Activated naive CD8-positive, alpha-beta T cell treated with anti-CD3 and anti-CD28 coated beads for 36 hours (primary cell): Measurements from ENCODE around the gene WDFY4. TPM values are rescaled to one million over a fixed set of nuclear protein-coding genes. Genes with fewer than 3 reads are reported as not detected.

ENCODE experiments used
- DNase-seq: peaks from one replicate; pipeline ENCODE4 v3.0.0; 2021
- H3K27ac Mint-ChIP-seq: one replicate; pipeline ENCODE4 v1.8.0; 2022; ENCODE audit warnings: mild to moderate bottlenecking, moderate library complexity, mixed read lengths
- H3K27me3 Mint-ChIP-seq: one replicate; pipeline ENCODE4 v1.8.0; 2022; ENCODE audit warnings: mild to moderate bottlenecking, mixed read lengths
- H3K36me3 Mint-ChIP-seq: one replicate; pipeline ENCODE4 v1.8.0; 2021; ENCODE audit warnings: mild to moderate bottlenecking, mixed read lengths
- H3K4me1 Mint-ChIP-seq: one replicate; pipeline ENCODE4 v1.8.0; 2021; ENCODE audit warnings: mixed read lengths
- H3K4me3 Mint-ChIP-seq: one replicate; pipeline ENCODE4 v1.8.0; 2022; ENCODE audit warnings: mild to moderate bottlenecking, moderate library complexity, mixed read lengths
- H3K9me3 Mint-ChIP-seq: one replicate; pipeline ENCODE4 v1.8.0; 2022; ENCODE audit warnings: mixed read lengths
- total RNA-seq, 2 experiments: library from RNA; stranded (reverse); gene quantifications; one replicate each; pipeline ENCODE4 v1.2.3, GENCODE V29; 2021

Gene WDFY4
- total RNA-seq, 2 experiments from 2014 or later = 0.93 to 1.2 TPM

DNA sequence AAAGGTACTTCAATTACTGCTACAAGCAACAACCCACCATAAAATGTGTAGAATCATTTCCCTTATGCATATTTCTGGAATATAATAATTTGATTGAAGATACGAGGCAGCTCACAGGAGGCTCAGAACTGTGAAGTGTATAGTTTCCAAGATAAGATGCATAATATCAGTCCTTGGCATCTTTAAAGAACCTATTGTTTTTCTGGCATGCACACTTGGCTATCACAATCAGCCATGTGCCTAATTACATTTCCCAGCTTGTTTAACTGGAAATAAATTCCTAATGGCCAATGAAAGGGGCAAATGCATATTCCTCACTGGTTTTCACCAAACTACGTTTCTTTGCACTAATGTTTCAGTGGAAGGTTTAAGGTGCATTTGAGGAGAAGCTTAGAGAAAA lies 338.4 kb downstream of the WDFY4 start:
- Mint-ChIP-seq H3K36me3 (no peaks in the 10 kb centered on the region), H3K4me1 (no peaks in the 10 kb centered on the region), H3K9me3 (peaks cover 5% of the 10 kb centered on the region), H3K4me3 (no peak overlapping the region), H3K27me3 (peaks cover 14% of the 10 kb centered on the region), H3K27ac (no peak overlapping the region)
- DNase-seq = no peak

DNA sequence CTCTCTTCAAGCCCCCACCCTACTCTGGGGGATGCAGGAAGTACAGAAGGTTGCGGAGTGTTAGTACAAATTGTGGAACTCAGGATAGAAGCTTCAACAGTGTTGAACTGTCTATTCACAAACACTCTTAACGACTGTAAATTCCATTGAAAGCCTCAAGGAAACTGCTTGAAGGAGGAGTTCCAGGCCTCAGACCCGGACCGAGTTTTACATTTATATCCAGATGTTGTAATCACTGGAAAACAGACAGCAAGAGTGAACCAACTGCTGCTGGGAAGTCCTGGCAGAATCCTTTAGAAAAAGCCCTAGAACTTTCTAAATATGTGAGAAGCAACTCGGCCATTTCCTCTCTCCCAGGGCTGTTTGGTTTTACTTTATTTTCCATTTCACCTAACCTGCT lies 339.1 kb downstream of the WDFY4 start:
- DNase-seq = no peak
- Mint-ChIP-seq H3K27ac (no peak overlapping the region), H3K4me3 (no peak overlapping the region), H3K36me3 (no peaks in the 10 kb centered on the region), H3K9me3 (peaks cover 5% of the 10 kb centered on the region), H3K4me1 (no peaks in the 10 kb centered on the region), H3K27me3 (peaks cover 14% of the 10 kb centered on the region)

DNA sequence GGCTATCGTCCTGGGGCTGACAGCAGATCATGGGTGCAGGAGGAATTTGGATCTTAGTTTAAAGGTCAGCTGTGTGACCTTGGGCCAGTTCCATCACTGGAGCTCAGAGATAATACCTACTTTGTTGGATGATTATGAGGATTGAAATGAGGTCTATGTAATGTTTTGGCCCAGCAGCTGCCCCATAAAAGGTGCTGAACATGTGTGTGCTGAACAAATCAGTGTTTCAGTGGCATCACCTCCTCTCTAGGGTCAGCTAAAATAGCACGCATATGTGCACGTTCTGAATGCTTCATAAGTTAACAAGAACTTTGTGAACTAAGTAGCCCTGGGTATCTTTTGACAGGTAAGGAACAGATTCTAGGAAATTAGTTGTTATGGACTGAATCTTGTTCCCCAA lies 339.8 kb downstream of the WDFY4 start:
- DNase-seq = no peak
- Mint-ChIP-seq H3K27ac (no peak overlapping the region), H3K36me3 (no peaks in the 10 kb centered on the region), H3K4me1 (no peaks in the 10 kb centered on the region), H3K27me3 (peaks cover 7% of the 10 kb centered on the region), H3K9me3 (peaks cover 5% of the 10 kb centered on the region), H3K4me3 (no peak overlapping the region)

DNA sequence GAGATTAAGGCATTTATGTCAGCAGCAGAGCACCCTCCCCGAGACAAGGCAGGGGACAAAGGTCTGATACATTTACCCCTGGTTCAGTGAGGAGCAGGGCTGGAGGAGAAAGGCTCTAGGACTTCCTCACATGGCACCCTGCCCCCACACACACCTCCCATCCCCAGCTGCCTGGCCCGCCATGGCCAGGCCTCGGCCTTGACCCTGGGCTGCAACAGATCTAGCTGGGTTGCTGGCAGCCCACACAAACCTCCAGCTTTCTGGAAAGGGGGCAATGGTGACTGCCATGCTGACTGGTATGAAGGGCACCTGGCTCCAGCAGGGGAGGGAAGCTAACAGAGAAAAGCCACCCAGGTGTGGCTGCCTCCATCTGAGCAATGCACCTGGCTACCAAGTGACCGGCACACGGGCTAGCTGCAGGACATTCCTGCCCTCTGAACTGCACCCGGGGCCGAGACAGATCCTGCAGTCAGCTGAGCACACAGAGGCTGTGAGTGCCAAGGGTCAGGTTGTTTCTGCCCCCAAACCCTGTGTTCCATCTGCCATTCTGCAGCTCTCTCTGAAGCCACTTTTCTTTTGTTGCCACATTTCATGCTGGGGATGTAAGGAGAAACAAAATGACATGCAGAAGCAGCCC lies 340.8 kb downstream of the WDFY4 start:
- H3K36me3 Mint-ChIP-seq = no peaks in the 10 kb centered on the region
- H3K4me1 Mint-ChIP-seq = no peaks in the 10 kb centered on the region
- H3K9me3 Mint-ChIP-seq = peaks cover under 1% of the 10 kb centered on the region

DNA sequence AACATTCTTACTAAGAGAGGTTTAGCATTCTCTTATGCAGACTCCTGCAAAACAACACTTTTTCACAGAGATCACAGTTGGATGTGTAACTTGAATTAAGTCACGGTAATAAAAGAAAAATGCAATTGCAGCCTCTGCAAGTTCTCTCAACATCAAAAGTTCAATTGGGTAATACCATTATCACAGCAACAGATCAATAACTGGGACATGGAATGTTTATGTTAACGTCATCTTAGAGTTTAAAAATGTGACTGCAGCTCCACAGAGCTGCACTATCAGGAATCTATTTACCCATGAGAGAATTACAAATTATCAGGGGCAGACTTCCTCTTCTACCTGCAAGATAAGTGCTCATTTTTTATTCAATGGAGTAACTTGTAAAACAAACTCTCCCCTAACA lies 344.0 kb downstream of the WDFY4 start:
- Mint-ChIP-seq H3K27me3 (peaks cover 4% of the 10 kb centered on the region), H3K4me1 (no peaks in the 10 kb centered on the region)

More for the DNA sequence above, 340.8 kb downstream of the WDFY4 start:
- DNase-seq = no peak
- no peak overlapping the region for H3K27ac Mint-ChIP-seq
- peaks cover 4% of the 10 kb centered on the region for H3K27me3 Mint-ChIP-seq
- H3K4me3 Mint-ChIP-seq = no peak overlapping the region

DNA sequence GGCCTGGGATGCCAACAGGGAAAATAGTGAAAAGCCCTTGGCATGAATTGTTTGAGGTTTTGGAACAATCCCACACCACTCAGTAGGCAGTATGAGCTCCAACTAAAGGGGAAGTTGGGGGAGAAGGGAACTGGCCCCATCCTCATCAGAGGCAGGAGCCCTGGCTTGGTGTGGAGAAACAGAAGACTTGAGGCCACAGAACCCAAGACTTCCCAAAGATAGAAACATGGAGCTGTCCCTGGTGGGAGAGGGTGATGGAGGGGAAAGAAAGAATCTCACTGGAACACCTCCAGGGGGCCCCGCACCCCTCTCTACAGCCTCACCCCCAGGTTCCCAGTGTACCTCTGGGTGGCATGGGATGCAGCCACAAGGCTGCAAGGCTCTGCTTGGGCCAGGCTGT lies 345.0 kb downstream of the WDFY4 start:
- no peaks in the 10 kb centered on the region for H3K36me3 Mint-ChIP-seq
- no peaks in the 10 kb centered on the region for H3K9me3 Mint-ChIP-seq
- DNase-seq = no peak
- no peaks in the 10 kb centered on the region for H3K4me1 Mint-ChIP-seq
- no peak overlapping the region for H3K27ac Mint-ChIP-seq
- H3K4me3 Mint-ChIP-seq = no peak overlapping the region
- H3K27me3 Mint-ChIP-seq = no peaks in the 10 kb centered on the region

More for the DNA sequence above, 344.0 kb downstream of the WDFY4 start:
- Mint-ChIP-seq H3K27ac (no peak overlapping the region), H3K4me3 (no peak overlapping the region), H3K36me3 (no peaks in the 10 kb centered on the region), H3K9me3 (no peaks in the 10 kb centered on the region)
- DNase-seq = no peak

Other genes starting within 250 kb of the WDFY4 start
- gene ARHGAP22, start 79.8 kb upstream of the WDFY4 start, total RNA-seq = not detected